ENCODE results near the gene B3GAT3.
A peak's percentile ranks its signal among the peaks of the same experiment; 100 is the strongest.

Gene B3GAT3

GRCh38 chr11:62608776-62609175 is 13.0 kb downstream of the B3GAT3 start:
- Histone ChIP-seq H3K4me3 (ENCODE audit: low read depth, low read length) (no peak overlapping the region), H3K27me3 (ENCODE audit: insufficient read depth, low read depth, severe bottlenecking) (no peaks in the 10 kb centered on the region), H3K36me3 (peaks cover 4% of the 10 kb centered on the region), H3K27ac (no peak overlapping the region), H3K9me3 (ENCODE audit: severe bottlenecking) (no peaks in the 10 kb centered on the region)
- TF ChIP-seq CTCF (IDR thresholded peaks at IDR 0.05; ENCODE audit: low read depth, low read length): no peak
- no peak for DNase-seq

GRCh38 chr11:62607714-62608113 is 14.1 kb downstream of the B3GAT3 start:
- H3K4me3 ChIP-seq (ENCODE audit: low read depth, low read length): no peak overlapping the region
- peaks cover 4% of the 10 kb centered on the region for H3K36me3 ChIP-seq
- DNase-seq: no peak
- no peak overlapping the region; the same call in 1 of the 2 replicates for H3K27ac ChIP-seq
- H3K9me3 ChIP-seq (ENCODE audit: severe bottlenecking): no peaks in the 10 kb centered on the region
- H3K27me3 ChIP-seq (ENCODE audit: insufficient read depth, low read depth, severe bottlenecking): no peaks in the 10 kb centered on the region
- TF ChIP-seq CTCF (IDR thresholded peaks at IDR 0.05; ENCODE audit: low read depth, low read length): no peak

GRCh38 chr11:62605902-62606301 is 15.9 kb downstream of the B3GAT3 start:
- H3K36me3 ChIP-seq: peaks cover 11% of the 10 kb centered on the region
- no peak for TF ChIP-seq CTCF (IDR thresholded peaks at IDR 0.05; ENCODE audit: low read depth, low read length)

GRCh38 chr11:62605467-62605866 is 16.3 kb downstream of the B3GAT3 start:
- H3K9me3 ChIP-seq (ENCODE audit: severe bottlenecking): no peaks in the 10 kb centered on the region
- H3K36me3 ChIP-seq: peaks cover 14% of the 10 kb centered on the region
- no peak for DNase-seq
- H3K4me3 ChIP-seq (ENCODE audit: low read depth, low read length): no peak overlapping the region
- no peak overlapping the region for H3K27ac ChIP-seq
- no peaks in the 10 kb centered on the region for H3K27me3 ChIP-seq (ENCODE audit: insufficient read depth, low read depth, severe bottlenecking)
- TF ChIP-seq CTCF (IDR thresholded peaks at IDR 0.05; ENCODE audit: low read depth, low read length): no peak

More at GRCh38 chr11:62605902-62606301, 15.9 kb downstream of the B3GAT3 start:
- no peak overlapping the region for H3K4me3 ChIP-seq (ENCODE audit: low read depth, low read length)
- no peak for DNase-seq
- H3K9me3 ChIP-seq (ENCODE audit: severe bottlenecking): no peaks in the 10 kb centered on the region
- H3K27me3 ChIP-seq (ENCODE audit: insufficient read depth, low read depth, severe bottlenecking): no peaks in the 10 kb centered on the region
- no peak overlapping the region for H3K27ac ChIP-seq

- no peaks in the 10 kb centered on the region for H3K9me3 ChIP-seq (ENCODE audit: severe bottlenecking)
- no peak overlapping the region for H3K4me3 ChIP-seq (ENCODE audit: low read depth, low read length)
- peak overlapping the region; percentile 32 for H3K27ac ChIP-seq
- no peaks in the 10 kb centered on the region for H3K27me3 ChIP-seq (ENCODE audit: insufficient read depth, low read depth, severe bottlenecking)
- no peak for TF ChIP-seq CTCF (IDR thresholded peaks at IDR 0.05; ENCODE audit: low read depth, low read length)
- H3K36me3 ChIP-seq: peaks cover 23% of the 10 kb centered on the region
- peak; percentile 55 for DNase-seq
Observed at GRCh38 chr11:62604460-62605120, 17.2 kb downstream of the B3GAT3 start.

GRCh38 chr11:62603776-62604299 is 17.9 kb downstream of the B3GAT3 start:
- TF ChIP-seq CTCF (IDR thresholded peaks at IDR 0.05; ENCODE audit: low read depth, low read length): no peak
- no peaks in the 10 kb centered on the region for H3K27me3 ChIP-seq (ENCODE audit: insufficient read depth, low read depth, severe bottlenecking)
- H3K36me3 ChIP-seq: peaks cover 29% of the 10 kb centered on the region

More at GRCh38 chr11:62603776-62604299, 17.9 kb downstream of the B3GAT3 start:
- no peak for DNase-seq
- Histone ChIP-seq H3K4me3 (ENCODE audit: low read depth, low read length) (no peak overlapping the region), H3K9me3 (ENCODE audit: severe bottlenecking) (no peaks in the 10 kb centered on the region), H3K27ac (no peak overlapping the region)

All from WERI-Rb-1 (cell line).